Muscle layer of duodenum (tissue), 2 donors: ENCODE measurements around the gene MEPCE.

Source experiments
- H3K27ac ChIP-seq: one replicate; pipeline ENCODE4 v1.7.0; 2013; ENCODE audit warnings: mild to moderate bottlenecking, low read length
- H3K27me3 ChIP-seq: one replicate; pipeline ENCODE4 v1.7.0; 2013; ENCODE audit warnings: low read depth, mild to moderate bottlenecking, control low read depth, low read length
- H3K36me3 ChIP-seq, 2 donors: one replicate each; pipeline ENCODE4 v1.7.0; 2013; ENCODE audit warnings: low read length in 2 of 2, control low read depth in 1 of 2, mild to moderate bottlenecking in 1 of 2; ENCODE audit not compliant: insufficient read depth in 2 of 2, control insufficient read depth in 1 of 2
- H3K4me1 ChIP-seq, 2 donors: one replicate each; pipeline ENCODE4 v1.7.0; 2013; ENCODE audit warnings: low read length in 2 of 2, mild to moderate bottlenecking in 2 of 2, control low read depth in 1 of 2, moderate library complexity in 1 of 2; ENCODE audit not compliant: insufficient read depth in 2 of 2, control insufficient read depth in 1 of 2
- H3K4me3 ChIP-seq, 2 donors: one replicate each; pipeline ENCODE4 v1.7.0; 2013; ENCODE audit warnings: low read length in 2 of 2, low read depth in 1 of 2, mild to moderate bottlenecking in 1 of 2
- H3K9me3 ChIP-seq, 2 donors: one replicate each; pipeline ENCODE4 v1.7.0; 2013; ENCODE audit warnings: low read length in 2 of 2, control low read depth in 1 of 2, mild to moderate bottlenecking in 1 of 2; ENCODE audit not compliant: control insufficient read depth in 1 of 2
- donor health status: healthy.

MEPCE gene

GRCh38 chr7:100394077-100394476 lies 35.6 kb upstream of the MEPCE start:
- Histone ChIP-seq H3K27ac (no peak overlapping the region), H3K36me3 (no peaks in the 10 kb centered on the region)

GRCh38 chr7:100396421-100396982 lies 33.1 kb upstream of the MEPCE start:
- H3K36me3 ChIP-seq: no peaks in the 10 kb centered on the region
- H3K4me3 ChIP-seq: no peak overlapping the region
- H3K9me3 ChIP-seq: no peaks in the 10 kb centered on the region
- no peaks in the 10 kb centered on the region for H3K4me1 ChIP-seq
- no peak overlapping the region for H3K27ac ChIP-seq
- H3K27me3 ChIP-seq: no peaks in the 10 kb centered on the region

More at GRCh38 chr7:100394077-100394476, 35.6 kb upstream of the MEPCE start:
- Histone ChIP-seq H3K9me3 (no peaks in the 10 kb centered on the region), H3K4me1 (no peaks in the 10 kb centered on the region), H3K4me3 (no peak overlapping the region), H3K27me3 (no peaks in the 10 kb centered on the region)

- H3K27ac ChIP-seq: no peak overlapping the region
- H3K4me1 ChIP-seq: no peaks in the 10 kb centered on the region
- H3K9me3 ChIP-seq: no peaks in the 10 kb centered on the region
- no peaks in the 10 kb centered on the region for H3K27me3 ChIP-seq
- no peaks in the 10 kb centered on the region for H3K36me3 ChIP-seq
- H3K4me3 ChIP-seq: no peak overlapping the region
These were observed 32.1 kb upstream of the MEPCE start for GRCh38 chr7:100397315-100398081.

- Histone ChIP-seq H3K9me3 (no peaks in the 10 kb centered on the region), H3K4me3 (no peak overlapping the region), H3K27me3 (no peaks in the 10 kb centered on the region), H3K4me1 (no peaks in the 10 kb centered on the region), H3K27ac (no peak overlapping the region), H3K36me3 (no peaks in the 10 kb centered on the region)
These were observed 31.4 kb upstream of the MEPCE start for GRCh38 chr7:100398239-100398638.

GRCh38 chr7:100400041-100400440 lies 29.6 kb upstream of the MEPCE start:
- Histone ChIP-seq H3K4me3 (no peak overlapping the region), H3K4me1 (no peaks in the 10 kb centered on the region), H3K36me3 (no peaks in the 10 kb centered on the region), H3K27me3 (no peaks in the 10 kb centered on the region), H3K27ac (no peak overlapping the region), H3K9me3 (no peaks in the 10 kb centered on the region)

- no peaks in the 10 kb centered on the region for H3K4me1 ChIP-seq
- no peaks in the 10 kb centered on the region for H3K9me3 ChIP-seq
- H3K36me3 ChIP-seq: no peaks in the 10 kb centered on the region
- no peak overlapping the region for H3K27ac ChIP-seq
- H3K4me3 ChIP-seq: no peak overlapping the region
- no peaks in the 10 kb centered on the region for H3K27me3 ChIP-seq
These were observed 29.0 kb upstream of the MEPCE start for GRCh38 chr7:100400656-100401055.

GRCh38 chr7:100401811-100402210 lies 27.8 kb upstream of the MEPCE start:
- Histone ChIP-seq H3K27ac (no peak overlapping the region), H3K9me3 (no peaks in the 10 kb centered on the region), H3K4me1 (no peaks in the 10 kb centered on the region), H3K36me3 (no peaks in the 10 kb centered on the region), H3K4me3 (no peak overlapping the region), H3K27me3 (no peaks in the 10 kb centered on the region)

- H3K4me1 ChIP-seq: no peaks in the 10 kb centered on the region
- H3K27ac ChIP-seq: no peak overlapping the region
- no peak overlapping the region for H3K4me3 ChIP-seq
- no peaks in the 10 kb centered on the region for H3K36me3 ChIP-seq
- H3K27me3 ChIP-seq: no peaks in the 10 kb centered on the region
- no peaks in the 10 kb centered on the region for H3K9me3 ChIP-seq
These were observed 27.4 kb upstream of the MEPCE start for GRCh38 chr7:100402241-100402640.

- no peaks in the 10 kb centered on the region for H3K36me3 ChIP-seq
- H3K27ac ChIP-seq: no peak overlapping the region
- H3K4me3 ChIP-seq: no peak overlapping the region
- no peaks in the 10 kb centered on the region for H3K9me3 ChIP-seq
- no peaks in the 10 kb centered on the region for H3K27me3 ChIP-seq
- no peaks in the 10 kb centered on the region for H3K4me1 ChIP-seq
These were observed 22.9 kb upstream of the MEPCE start for GRCh38 chr7:100406767-100407166.

- no peaks in the 10 kb centered on the region for H3K27me3 ChIP-seq
- no peaks in the 10 kb centered on the region for H3K4me1 ChIP-seq
- H3K4me3 ChIP-seq: no peak overlapping the region
- no peak overlapping the region for H3K27ac ChIP-seq
- no peaks in the 10 kb centered on the region for H3K36me3 ChIP-seq
- H3K9me3 ChIP-seq: no peaks in the 10 kb centered on the region
These were observed 22.1 kb upstream of the MEPCE start for GRCh38 chr7:100407285-100408180.

- Histone ChIP-seq H3K27ac (no peak overlapping the region), H3K9me3 (no peaks in the 10 kb centered on the region), H3K4me3 (no peak overlapping the region)
These were observed 18.5 kb upstream of the MEPCE start for GRCh38 chr7:100411101-100411500.

More at GRCh38 chr7:100411101-100411500, 18.5 kb upstream of the MEPCE start:
- Histone ChIP-seq H3K36me3 (no peaks in the 10 kb centered on the region), H3K4me1 (no peaks in the 10 kb centered on the region), H3K27me3 (no peaks in the 10 kb centered on the region)
